Esophagus squamous epithelium (tissue), 5 donors: ENCODE measurements around the gene CCDC27. TPM values are rescaled to one million over a fixed set of nuclear protein-coding genes. Genes with fewer than 3 reads are reported as not detected.

Source experiments
- DNase-seq: peaks from one replicate; lab custom pipeline; 2025; lab: John Stamatoyannopoulos, UW
- H3K27ac ChIP-seq, 4 donors: fragments of 200-600 bp; sonication (generic); one replicate each; pipeline ENCODE4 v1.5.1; 2016 to 2019; ENCODE audit warnings: mild to moderate bottlenecking in 1 of 4
- H3K27me3 ChIP-seq, 4 donors: fragments of 200-600 bp; sonication (generic); 1 replicate in 3 of 4; 2 replicates in 1 of 4; pipeline versions ENCODE4 v1.5.1 to v1.6.0; 2017 to 2021; ENCODE audit warnings: antibody characterized with exemption in 1 of 4
- H3K36me3 ChIP-seq, 3 donors: fragments of 200-600 bp; sonication (generic); one replicate each; pipeline ENCODE4 v1.5.1; 2016 to 2019
- H3K4me1 ChIP-seq, 3 donors: fragments of 200-600 bp; sonication (generic); one replicate each; pipeline ENCODE4 v1.5.1; 2017 to 2019
- H3K4me3 ChIP-seq, 4 donors: fragments of 200-600 bp; sonication (generic); 1 replicate in 3 of 4; 2 replicates in 1 of 4; pipeline ENCODE4 v1.5.1; 2016 to 2019; ENCODE audit warnings: mild to moderate bottlenecking in 2 of 4, moderate library complexity in 1 of 4
- H3K9me3 ChIP-seq, 3 donors: fragments of 200-600 bp; sonication (generic); one replicate each; pipeline ENCODE4 v1.5.1; 2016 to 2019
- POLR2A ChIP-seq, 4 donors: fragments of 450-650 bp; IDR thresholded peaks; one replicate each; pipeline ENCODE4 v1.6.1; 2017; ENCODE audit warnings: antibody characterized with exemption in 4 of 4, mild to moderate bottlenecking in 4 of 4, moderate library complexity in 3 of 4
- WGBS, 2 donors: methylation state at CpG; one replicate each; pipeline ENCODE4 v1.1.5; 2018; 5-methylcytosine and 5-hydroxymethylcytosine counted together
- intact Hi-C: fragments of 100-400 bp; cut with DNase I; formaldehyde crosslinking; loops from one replicate; pipeline ENCODE4 v1.15.0; 2022
- total RNA-seq, 4 donors: library from RNA; depleted of rRNA; stranded (reverse); fragments of >200 nt; gene quantifications; one replicate each; pipeline ENCODE4 v1.1.0, GENCODE V29; 2016
- TF ChIP-seq, protein P1 (sequence below), 6 experiments: fragments of 450-650 bp in 4 of 6; fragments of 200-600 bp in 2 of 6; sonication (generic) in 2 of 6; IDR thresholded peaks; one replicate each; pipeline ENCODE4 v1.5.1; 2016 to 2019; ENCODE audit warnings: antibody characterized with exemption in 6 of 6, mild to moderate bottlenecking in 4 of 6, moderate library complexity in 4 of 6
- donor health status: DM: yes; HTN: yes; CAD: no.

Gene CCDC27
- total RNA-seq, 4 donors from 2014 or later, result not detected

DNA sequence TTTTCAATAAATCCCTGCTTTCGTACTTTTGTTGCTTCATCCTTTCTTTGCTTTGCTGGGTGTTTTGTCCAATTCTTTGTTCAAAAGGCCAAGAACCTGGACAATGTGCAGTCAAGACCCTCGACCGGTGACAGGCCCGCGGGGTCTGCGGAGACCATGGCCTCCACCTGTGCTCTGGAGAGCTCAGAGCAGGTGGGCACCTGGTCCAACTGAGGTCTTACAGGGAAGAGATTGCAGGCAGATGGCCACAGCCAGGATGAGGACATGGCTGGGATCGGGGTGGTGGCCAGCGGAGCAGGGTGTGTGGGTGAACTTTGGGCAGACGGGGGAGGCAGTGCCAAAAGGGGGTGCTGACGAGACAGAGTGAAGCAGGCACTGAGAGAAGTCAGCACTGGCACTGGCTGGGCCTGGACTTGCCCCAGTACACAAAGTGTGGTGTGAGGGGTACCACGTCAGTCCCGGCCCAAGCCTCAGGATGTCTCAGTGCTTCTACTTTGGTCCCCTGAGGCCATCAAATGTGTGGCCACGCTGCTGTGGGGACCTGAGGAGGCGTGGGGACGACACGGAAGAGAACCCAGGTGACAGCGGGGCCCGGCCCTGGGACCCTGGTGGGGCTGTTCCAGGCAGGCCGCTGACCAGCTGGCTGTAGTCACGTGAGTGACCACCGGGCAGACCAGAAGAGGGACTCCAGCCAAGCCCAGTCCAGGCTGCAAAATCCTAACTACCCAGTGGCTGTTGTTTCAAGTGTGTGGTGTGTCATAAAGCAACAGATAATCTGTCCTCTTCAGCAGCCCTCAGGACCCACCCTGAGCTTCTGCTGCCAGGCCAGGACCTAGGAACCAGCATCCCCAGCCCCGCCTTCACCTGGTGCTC lies 10.4 kb upstream of the CCDC27 start:
- DNase-seq, result no peak
- peaks cover 4 to 72% (median 14%) of the 10 kb centered on the region in 3 donors for H3K36me3 ChIP-seq
- no peaks in the 10 kb centered on the region for H3K9me3 ChIP-seq
- no peak for TF ChIP-seq POLR2A (IDR thresholded peaks at IDR 0.05)
- TF ChIP-seq, protein P1, sequence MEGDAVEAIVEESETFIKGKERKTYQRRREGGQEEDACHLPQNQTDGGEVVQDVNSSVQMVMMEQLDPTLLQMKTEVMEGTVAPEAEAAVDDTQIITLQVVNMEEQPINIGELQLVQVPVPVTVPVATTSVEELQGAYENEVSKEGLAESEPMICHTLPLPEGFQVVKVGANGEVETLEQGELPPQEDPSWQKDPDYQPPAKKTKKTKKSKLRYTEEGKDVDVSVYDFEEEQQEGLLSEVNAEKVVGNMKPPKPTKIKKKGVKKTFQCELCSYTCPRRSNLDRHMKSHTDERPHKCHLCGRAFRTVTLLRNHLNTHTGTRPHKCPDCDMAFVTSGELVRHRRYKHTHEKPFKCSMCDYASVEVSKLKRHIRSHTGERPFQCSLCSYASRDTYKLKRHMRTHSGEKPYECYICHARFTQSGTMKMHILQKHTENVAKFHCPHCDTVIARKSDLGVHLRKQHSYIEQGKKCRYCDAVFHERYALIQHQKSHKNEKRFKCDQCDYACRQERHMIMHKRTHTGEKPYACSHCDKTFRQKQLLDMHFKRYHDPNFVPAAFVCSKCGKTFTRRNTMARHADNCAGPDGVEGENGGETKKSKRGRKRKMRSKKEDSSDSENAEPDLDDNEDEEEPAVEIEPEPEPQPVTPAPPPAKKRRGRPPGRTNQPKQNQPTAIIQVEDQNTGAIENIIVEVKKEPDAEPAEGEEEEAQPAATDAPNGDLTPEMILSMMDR (IDR thresholded peaks at IDR 0.05), result no peak
- H3K27ac ChIP-seq, result no peak overlapping the region
- H3K27me3 ChIP-seq, result no peaks in the 10 kb centered on the region
- intact Hi-C loops, result no loop called here
- H3K4me3 ChIP-seq, result no peak overlapping the region
- 83 to 92% methylated on average over 6 to 13 of the region's 22 CpGs for WGBS, 2 donors
- H3K4me1 ChIP-seq, result peaks cover 7 to 35% (median 8%) of the 10 kb centered on the region in 3 donors

DNA sequence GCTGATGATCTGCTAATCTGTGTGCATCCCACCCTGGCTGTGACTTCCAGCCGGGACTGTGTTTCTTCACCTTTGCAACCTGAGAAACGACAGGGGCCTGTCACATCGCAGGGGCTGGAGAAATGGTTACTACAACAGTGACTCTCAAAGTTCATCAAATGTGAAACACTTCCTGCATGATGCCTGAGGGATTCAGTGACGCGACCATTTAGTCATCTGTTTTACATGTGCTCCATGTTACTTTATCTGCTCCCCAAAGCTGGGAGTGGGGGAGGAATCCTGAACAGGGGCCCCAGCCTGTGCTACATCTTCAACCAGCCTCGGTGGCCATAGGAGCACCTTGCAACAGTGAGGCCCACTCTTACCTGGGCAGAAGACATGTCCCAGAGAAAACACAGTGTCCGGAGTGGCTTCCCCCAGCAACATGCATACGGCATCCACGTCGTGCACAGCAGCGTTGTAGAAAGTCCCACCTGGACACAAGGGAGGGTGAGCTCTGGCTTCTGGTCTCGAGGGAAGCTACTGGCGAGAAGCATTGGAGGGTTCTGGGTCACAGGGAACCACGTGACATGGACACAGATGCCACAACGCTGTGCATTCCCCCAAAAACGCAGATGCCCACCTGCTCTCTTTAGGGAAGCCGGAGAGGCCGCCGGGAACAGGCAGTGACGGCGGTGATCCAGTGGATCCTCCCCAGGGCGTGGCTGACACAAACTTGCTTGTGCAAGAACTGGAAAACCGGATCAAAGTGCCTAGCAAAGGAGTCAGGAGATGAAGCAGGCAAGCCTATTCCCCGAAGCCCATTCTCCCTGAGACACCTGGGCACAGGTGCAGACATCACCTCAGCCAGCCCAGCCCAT lies 9.6 kb upstream of the CCDC27 start:
- peaks cover 10 to 44% (median 11%) of the 10 kb centered on the region in 3 donors for H3K4me1 ChIP-seq
- H3K4me3 ChIP-seq, result no peak overlapping the region
- H3K27ac ChIP-seq, result no peak overlapping the region
- DNase-seq, result no peak
- no peaks in the 10 kb centered on the region for H3K9me3 ChIP-seq
- H3K36me3 ChIP-seq, result peaks cover 4 to 63% (median 14%) of the 10 kb centered on the region in 3 donors
- intact Hi-C loops, result no loop called here
- TF ChIP-seq POLR2A (IDR thresholded peaks at IDR 0.05), result no peak
- TF ChIP-seq, protein P1 (IDR thresholded peaks at IDR 0.05), result no peak
- H3K27me3 ChIP-seq, result no peaks in the 10 kb centered on the region
- WGBS, 2 donors, result 67 to 81% methylated on average over 6 to 14 of the region's 24 CpGs

DNA sequence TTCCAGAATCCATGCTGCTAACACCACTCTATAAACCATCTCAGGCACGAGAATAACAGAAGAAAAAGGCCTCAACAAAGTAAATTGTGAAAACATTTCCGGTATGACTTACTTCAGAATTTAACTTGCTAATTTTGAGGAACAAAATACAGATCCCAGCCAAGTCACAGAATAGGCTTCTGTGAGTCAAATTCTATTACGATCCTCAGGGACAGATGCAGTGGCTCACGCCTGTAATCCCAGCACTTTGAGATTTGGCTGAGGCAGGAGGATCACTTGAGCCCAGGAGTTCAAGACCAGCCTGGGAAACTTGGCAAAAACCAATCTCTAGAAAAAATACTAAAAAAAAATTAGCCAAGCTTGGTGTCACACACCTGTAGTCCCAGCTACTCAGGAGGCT lies 8.8 kb upstream of the CCDC27 start:
- no peaks in the 10 kb centered on the region for H3K9me3 ChIP-seq
- H3K27me3 ChIP-seq, result no peaks in the 10 kb centered on the region
- intact Hi-C loops, result no loop called here
- WGBS, 2 donors, result 60 to 71% methylated on average over 4 of the region's 4 CpGs
- DNase-seq, result no peak
- TF ChIP-seq POLR2A (IDR thresholded peaks at IDR 0.05), result no peak
- TF ChIP-seq, protein P1 (IDR thresholded peaks at IDR 0.05), result no peak
- H3K4me1 ChIP-seq, result peaks cover 14 to 49% (median 15%) of the 10 kb centered on the region in 3 donors
- no peak overlapping the region for H3K27ac ChIP-seq
- H3K36me3 ChIP-seq, result peaks cover 4 to 56% (median 10%) of the 10 kb centered on the region in 3 donors
- no peak overlapping the region for H3K4me3 ChIP-seq

DNA sequence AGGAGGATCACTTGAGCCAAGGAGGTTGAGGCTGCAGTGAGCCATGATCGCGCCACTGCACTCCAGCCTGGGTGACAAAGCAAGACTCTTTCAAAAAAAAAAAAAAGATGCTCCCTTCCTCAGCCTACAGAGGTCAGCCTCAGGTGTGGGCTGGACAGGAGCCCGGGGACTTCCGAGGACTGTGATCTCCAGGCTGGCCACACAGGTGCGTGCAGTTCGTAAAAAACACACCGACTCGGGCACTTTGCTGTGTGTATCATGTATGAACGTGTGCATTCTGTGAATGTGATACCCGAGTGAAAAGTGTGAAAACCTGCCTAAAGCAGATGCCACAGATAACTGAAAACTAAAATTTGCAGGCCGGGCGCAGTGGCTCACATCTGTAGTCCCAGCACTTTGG lies 8.4 kb upstream of the CCDC27 start:
- H3K36me3 ChIP-seq, result peaks cover 4 to 52% (median 10%) of the 10 kb centered on the region in 3 donors
- no peak for TF ChIP-seq POLR2A (IDR thresholded peaks at IDR 0.05)
- TF ChIP-seq, protein P1 (IDR thresholded peaks at IDR 0.05), result no peak
- intact Hi-C loops, result no loop called here

More for the DNA sequence above, 8.4 kb upstream of the CCDC27 start:
- H3K27ac ChIP-seq, result no peak overlapping the region
- H3K9me3 ChIP-seq, result no peaks in the 10 kb centered on the region
- peaks cover 14 to 49% (median 15%) of the 10 kb centered on the region in 3 donors for H3K4me1 ChIP-seq
- DNase-seq, result no peak
- 95 to 98% methylated on average over 8 to 10 of the region's 12 CpGs for WGBS, 2 donors
- no peak overlapping the region for H3K4me3 ChIP-seq
- H3K27me3 ChIP-seq, result no peaks in the 10 kb centered on the region
